ENCODE data around the gene PRDX6. TPM values are rescaled to one million over a fixed set of nuclear protein-coding genes. Genes with fewer than 3 reads are reported as not detected.
"Not testable (repeated sequence)": the region's sequence is repeated elsewhere in the genome, so short reads cannot be mapped to it uniquely, and the experiment has no call there.

PRDX6 gene
- total RNA-seq, 1 donor from 2014 or later: 224 TPM

DNA sequence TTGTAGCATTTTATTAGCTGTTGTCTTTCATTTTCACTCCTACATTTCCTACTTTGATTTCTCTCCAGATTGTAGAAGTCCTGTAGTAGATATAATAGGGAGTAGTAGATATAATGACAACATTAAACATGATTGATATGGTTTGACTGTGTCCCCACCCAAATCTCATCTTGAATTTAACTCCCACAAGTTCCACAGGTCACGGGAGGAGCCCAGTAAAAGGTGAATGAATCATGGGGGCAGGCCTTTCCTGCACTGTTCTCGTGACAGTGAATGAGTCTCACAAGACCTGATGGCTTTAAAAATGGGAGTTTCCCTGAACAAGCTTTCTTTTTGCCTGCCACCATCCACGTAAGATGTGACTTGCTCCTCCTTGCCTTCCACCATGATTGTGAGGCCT lies 7.5 kb upstream of the PRDX6 start:
- no peak for DNase-seq

DNA sequence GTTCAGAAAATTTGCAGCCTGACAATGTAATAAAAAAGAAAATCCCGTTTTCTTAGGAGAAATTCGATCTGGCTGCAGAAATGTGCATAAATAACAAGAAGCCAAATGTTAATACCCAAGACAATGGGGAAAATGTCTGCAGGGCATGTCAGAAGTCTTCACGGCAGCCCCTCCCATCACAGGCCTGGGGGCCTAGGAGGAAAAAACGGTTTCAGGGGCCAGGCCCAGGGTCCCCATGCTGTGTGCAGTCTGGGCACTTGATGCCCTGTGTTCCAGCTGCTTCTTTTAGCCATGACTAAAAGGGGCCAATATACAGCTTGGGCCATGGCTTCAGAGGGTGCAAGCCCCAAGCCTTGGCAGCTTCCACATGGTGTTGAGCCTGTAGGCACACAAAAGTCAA lies 6.5 kb upstream of the PRDX6 start:
- DNase-seq: no peak

DNA sequence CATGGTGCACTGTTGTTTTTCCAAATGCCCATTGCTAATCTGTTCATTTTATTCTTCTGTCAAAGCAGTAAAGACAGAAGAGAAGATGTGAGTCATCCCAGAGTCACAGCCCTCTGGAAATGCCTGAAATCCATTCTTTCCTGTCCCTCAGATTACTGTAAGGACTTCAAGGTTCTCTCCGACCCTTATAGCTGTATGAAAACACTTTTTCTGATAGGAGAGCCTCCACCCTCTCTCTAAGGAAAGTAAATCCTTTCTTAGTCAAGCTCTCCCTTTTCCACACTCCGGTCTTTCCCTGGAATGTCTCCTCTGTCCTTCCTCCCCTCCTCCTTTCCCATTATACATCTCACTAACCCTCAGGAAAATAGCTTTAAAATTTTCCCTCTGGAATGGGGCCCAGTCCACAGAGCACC lies 3.5 kb upstream of the PRDX6 start:
- DNase-seq: peak; percentile 77

DNA sequence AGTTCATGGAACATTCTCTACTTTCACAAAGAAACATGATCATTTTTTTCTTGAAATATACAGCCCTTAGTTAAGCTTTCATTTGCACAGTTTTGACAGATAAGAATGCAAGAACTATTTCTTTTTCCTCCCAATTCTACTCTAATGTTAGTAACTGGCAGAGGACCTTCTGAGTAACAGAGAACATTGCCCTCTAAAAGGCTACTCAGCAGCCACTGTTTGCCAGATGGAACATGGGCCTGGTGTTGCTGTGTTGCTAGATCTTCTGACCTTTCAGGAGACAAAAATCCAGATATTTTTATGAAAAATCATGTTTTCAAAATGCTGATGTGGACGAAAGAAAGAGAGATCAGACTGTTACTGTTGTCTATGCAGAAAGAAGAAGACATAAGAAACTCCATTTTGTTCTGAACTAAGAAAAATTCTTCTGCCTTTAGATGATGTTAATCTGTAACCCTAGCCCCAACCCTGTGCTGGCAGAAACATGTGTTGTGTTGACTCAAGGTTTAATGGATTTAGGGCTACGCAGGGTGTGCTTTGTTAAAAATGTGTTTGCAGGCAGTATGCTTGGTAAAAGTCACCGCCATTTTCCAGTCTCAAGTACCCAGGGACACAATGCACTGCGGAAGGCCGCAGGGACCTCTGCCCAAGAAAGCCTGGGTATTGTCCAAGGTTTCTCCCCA lies 2.9 kb upstream of the PRDX6 start:
- no peak for DNase-seq

DNA sequence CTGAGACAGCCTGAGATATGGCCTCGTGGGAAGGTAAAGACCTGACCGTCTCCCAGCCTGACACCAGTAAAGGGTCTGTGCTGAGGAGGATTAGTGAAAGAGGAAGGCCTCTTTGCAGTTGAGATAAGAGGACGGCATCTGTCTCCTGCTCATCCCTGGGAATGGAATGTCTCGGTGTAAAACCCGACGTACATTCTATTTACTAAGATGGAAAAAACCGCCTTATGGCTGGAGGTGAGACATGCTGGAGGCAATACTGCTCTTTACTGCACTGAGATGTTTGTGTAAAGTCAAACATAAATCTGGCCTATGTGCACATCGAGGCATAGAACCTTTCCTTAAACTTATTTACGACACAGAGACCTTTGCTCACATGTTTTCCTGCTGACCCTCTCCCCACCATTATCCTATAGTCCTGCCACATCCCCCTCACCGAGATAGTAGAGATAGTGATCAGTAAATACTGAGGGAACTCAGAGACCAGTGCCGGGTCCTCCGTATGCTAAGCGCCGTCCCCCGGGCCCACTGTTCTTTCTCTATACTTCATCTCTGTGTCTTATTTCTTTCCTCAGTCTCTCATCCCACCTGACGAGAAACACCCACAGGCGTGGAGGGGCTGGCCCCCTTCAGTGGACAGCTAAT lies 2.2 kb upstream of the PRDX6 start:
- not testable (repeated sequence) for DNase-seq

DNA sequence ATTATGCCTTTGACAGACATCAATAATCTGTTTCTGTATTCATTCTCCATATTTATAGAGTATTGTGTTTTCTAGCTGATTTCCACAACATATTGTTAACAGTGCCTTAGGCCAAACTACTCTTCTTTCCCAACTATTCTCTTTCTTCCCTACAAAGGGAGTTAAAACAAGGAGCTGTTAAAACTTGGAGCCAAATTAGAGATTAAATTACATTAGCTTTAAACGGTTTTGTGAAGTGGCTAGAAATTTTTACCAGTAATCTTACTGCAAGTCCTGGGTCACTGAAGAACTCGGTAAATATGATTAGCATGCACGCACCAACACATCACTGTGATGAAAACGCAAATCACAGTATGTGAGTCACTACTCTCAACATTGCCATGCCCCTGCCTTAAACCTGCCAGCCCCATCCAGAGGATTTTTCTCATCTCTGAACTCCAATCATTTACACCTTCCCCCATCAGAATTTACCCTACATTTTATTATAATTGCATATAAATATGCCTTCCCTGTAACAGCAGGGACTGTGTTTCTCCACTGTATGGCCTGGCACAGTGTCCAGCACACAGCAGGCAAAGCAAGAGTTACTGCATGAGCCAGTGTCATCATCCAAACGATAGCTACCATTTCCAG lies 1.5 kb upstream of the PRDX6 start:
- DNase-seq: peak; percentile 36

DNA sequence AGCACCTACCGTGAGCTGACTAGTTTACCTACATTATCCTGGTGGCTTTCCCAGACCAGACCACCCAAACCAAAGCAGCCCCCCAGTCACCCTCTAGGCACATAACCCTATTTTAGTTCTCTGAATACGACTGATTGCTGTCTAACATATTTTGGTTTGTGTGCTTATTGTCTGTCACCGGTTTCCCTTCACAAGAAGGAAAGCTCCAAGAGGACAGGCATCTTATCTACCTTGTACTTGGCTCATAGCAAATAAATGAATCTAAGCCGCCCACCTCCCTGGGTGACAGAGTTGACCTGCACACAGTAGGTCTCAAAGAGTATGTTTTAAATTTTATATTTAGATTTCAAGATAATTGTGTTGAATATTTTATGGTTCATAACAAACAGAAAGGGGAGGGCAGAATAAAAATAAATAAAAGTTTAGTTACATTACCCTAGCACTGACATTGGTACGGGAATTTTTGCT lies 904 bp upstream of the PRDX6 start:
- DNase-seq: peak; percentile 5

DNA sequence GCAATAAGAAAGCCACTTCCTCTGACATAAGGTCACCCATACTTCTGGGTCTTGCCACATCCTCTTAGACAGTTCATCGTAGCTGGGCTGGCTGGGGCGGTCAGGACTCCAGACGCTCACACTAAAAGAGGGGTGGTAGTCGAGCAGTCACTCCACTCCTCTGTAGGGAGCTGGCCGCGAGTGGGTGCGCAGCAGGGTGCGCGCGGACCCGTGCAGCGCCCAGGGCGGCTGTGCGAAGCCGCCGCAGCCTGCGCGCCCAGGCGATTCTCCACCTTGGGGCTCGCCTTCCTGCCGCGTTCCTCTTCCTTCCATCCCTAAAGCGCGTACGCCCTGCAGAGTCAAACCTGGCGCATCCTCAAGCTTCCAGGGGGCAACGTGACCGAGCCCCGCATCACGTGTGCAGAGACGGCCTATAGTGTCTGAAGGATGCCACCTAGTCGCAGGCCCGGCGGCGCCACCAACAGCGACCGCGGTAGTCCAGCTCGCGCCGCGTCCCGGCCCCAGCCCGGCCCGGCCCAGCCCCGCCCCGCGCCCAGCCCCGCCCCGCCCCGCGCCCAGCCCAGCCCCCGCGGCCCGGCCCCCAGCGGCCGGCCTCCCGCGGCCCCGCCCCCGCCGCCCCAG lies 360 bp upstream of the PRDX6 start:
- DNase-seq: peak; percentile 86

DNA sequence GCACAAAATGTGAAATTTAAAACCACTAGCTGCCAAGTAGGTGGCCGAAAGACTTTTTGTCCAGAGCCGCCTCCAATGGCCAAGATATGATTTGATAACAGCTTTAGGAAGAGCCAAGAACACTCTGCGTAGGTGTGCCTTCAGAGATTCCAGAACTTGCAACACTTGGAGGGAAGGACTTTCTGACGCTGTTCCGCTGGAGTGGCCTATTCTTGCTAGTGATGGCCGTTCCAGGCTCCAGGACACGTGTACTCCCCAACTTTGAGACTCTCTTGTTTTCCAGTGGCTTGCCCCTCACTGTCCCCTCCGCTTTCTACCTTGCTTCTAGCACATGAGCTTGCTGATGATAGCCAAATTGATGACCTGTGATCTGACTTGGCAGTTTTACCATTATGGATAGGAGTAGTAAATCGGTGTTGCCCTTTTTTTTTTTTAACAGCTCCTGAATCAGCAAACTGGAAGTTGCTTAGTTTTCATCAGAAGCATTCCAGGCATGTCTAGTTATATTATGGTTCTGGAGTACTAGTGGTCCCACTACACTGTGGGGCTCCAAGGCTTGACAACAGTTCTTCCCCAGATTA lies 1.0 kb downstream of the PRDX6 start:
- peak; percentile 73 for DNase-seq

DNA sequence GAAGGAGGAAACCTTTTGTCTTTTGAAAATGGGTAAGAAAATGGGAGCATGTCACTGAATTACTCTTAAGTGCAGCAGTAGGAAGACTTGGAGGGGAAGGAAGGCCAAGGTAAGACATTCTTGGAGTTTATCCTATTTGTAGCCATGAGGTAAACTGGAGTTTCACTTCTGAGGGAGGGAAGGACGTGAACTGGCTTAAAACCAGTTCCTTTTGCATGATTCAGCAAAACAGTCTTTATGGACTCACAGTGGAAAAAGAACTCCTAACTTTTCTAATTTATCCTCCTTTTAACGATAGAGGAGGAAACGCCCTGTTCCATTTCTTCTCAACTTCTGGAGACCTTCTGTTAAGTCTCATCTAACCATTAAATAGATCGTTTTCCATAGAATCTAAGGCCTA lies 2.5 kb downstream of the PRDX6 start:
- peak; percentile 5 for DNase-seq

DNA sequence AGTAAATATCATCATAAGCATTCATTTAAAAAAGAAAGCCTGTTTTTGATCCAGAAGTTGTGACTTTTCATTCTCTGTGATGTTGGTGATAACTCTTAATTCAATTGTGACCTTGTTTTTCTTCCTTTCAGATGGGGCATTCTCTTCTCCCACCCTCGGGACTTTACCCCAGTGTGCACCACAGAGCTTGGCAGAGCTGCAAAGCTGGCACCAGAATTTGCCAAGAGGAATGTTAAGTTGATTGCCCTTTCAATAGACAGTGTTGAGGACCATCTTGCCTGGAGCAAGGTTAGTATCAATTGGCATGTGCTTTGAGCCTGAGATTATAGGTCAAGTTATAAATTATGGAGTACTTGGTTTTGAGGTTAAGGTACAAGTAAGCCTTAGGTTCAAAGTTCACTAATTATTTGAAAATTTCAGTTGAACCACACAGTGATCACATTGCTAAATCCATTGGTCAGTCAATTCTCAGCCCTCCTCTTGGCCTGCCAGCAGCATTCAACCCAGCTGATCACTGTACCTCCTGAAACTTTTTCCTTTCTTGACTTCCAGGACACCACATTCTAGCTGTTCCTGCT lies 4.1 kb downstream of the PRDX6 start:
- no peak for DNase-seq

DNA sequence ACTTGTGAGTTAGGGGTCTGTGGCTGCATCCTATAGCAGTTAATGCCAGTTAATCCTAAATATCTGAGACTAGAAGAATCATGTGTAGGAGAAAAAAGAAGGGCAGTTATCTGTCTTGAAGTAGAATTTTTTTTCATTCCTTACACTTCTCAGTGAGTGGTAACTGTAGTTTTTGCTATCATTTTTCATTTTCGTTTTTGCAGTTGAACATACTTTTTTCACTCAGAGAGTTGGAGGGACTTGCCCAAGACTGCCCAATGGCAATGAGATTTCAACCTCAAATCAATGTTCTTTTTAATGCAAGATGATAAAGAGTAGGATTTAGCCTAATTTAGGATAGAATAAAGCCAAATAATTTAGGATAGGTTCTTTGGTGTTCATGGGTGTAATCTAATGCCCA lies 5.5 kb downstream of the PRDX6 start:
- no peak for DNase-seq

DNA sequence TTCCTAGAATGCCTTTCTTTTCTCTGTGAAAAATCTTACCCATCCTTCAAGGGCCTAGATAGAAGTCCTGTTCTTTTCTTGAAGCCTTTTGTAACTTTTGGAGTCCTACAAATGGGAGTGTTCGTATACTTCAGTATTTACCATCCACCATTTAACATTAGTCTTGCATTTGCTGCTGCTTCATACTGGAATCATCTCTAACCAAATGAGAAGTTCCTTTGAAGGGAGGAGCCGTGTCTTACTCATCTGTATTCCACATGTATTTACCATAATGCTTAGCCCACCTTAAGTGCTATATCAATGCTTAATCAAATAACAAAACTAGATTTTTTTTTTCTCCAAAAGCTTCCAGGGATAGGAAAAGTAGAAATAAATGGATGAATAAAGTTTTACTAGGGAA lies 7.1 kb downstream of the PRDX6 start:
- no peak for DNase-seq

DNA sequence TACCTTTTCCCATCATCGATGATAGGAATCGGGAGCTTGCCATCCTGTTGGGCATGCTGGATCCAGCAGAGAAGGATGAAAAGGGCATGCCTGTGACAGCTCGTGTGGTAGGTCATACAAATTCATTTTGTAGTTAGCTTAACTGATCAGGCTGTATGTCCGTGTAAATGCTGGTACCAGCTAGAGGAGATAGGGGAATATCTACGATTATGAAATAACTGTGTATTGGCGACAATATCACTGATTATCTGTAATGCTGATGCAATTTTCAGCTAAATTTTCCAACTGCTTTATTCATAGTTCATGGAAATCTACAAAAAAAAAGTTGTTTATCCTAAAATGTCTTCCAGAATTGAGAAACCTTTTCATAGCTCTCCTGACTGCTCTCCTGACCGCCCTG lies 8.3 kb downstream of the PRDX6 start:
- no peak for DNase-seq

DNA sequence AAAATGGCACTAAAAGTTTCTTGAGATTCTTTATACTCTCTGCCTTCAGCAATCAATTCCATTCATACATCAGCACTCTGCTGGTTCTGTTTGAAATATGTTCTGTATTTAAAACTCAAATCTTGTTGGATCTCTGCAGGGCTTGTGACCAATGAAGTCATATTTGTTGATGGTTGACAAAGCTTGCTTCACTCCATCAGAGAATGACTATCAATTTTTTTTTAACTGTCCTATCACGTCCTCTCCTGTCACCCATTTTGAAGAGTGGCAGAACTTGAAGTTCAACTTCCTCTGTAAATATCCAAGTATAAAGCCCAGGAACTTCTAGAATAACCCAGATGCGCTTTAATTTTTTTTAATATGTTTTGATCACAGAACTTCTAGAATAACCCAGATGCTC lies 10.9 kb downstream of the PRDX6 start:
- DNase-seq: no peak

DNA sequence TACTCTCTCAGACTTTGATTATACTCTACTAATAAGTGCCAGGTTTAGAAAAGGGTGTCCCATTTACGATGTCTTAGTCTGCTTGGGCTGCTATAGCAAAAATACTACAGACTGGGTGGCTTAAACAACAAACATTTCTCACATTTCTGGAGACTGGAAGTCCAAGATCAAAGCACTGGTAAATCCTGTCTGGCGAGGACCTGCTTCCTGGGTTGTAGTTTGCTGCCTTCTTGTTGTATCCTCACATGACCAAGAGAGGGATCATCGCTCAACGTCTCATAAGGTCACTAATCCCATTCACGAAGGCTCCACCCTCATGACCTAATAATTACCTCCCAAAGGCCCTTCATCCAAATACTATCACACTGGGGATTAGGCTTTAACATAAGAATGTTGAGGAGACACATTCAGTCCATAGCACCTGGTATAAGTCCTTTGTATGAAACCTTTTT lies 12.0 kb downstream of the PRDX6 start:
- peak; percentile 17 for DNase-seq

DNA sequence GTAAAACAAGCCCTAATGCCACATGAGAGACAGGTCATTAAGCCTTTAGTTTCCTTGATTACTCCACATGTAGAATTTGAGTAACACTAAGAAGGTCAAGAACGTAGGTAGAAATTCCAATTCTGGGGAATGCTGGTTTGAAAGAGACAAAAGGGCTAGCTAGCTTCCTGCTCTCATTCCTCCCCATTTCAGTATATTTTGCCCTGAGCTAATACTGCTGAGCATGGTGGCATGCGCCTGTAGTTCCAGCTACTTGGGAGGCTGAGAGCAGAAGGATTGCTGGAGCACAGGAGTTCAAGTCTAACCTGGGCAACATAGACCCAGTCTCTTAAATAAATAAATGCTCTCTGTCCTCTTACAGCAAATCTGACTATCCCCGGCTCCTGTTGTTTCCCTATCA lies 12.8 kb downstream of the PRDX6 start:
- DNase-seq: no peak

DNA sequence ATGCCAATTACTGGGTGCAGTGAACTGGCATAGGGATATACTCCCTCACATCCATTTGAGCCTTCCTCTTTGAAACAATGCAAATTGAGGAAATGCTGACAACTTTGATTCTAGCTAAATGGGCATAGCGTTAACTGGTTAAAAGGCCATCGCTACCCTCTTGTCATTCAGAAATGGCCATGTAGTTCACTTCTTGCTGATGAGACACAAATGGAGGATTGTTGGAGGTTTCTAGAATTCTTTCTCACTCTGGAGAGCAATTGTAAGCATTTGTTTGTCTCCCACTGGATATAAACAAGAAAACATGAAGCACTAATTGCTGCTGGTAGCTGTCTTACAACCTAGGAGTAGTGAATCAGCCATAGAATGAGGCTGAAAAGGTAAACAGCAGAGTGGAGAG lies 14.4 kb downstream of the PRDX6 start:
- DNase-seq: no peak

DNA sequence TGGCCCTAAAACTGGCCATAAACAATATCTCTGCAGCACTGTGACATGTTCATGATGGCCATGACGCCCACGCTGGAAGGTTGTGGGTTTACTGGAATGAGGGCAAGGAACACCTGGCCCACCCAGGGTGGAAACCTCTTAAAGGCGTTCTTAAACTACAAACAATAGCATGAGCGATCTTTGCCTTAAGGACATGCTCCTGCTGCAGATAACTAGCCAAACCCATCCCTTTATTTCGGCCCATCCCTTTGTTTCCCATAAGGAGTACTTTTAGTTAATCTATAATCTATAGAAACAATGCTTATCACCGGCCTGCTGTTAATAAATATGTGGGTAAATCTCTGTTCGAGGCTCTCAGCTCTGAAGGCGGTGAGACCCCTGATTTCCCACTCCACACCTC lies 16.0 kb downstream of the PRDX6 start:
- DNase-seq: not testable (repeated sequence)

DNA sequence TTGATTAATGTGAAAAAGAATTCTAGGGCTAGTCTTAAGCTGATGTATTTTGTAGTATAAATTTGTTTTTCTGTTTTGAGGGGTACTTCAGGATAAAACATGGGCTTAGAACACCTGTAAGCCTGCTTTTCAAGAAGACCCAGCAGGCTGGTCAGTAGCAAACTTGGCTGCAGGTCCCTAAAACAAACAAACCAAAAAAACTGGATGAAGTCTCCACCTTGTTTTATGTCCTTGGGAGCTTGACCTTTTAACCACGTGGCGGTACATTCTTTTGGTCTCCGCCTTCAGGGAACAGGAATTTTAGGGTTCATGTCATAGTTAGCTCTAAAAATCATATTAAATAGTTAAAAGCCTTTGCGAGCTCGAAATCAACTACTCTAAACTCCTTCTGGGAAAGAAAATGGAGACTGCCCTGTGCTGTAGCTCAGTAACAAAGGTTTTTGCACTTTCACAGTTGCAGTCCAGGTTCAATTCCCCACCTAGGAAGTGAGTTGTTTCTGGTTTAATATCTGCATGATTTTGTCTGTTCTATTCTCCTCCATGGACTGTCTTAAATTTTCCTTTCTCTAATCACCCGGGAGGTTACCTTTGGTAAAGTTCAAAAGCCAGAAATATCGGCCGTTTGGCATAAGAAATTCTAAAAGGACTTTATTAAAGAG lies 18.6 kb downstream of the PRDX6 start:
- no peak for DNase-seq

DNA sequence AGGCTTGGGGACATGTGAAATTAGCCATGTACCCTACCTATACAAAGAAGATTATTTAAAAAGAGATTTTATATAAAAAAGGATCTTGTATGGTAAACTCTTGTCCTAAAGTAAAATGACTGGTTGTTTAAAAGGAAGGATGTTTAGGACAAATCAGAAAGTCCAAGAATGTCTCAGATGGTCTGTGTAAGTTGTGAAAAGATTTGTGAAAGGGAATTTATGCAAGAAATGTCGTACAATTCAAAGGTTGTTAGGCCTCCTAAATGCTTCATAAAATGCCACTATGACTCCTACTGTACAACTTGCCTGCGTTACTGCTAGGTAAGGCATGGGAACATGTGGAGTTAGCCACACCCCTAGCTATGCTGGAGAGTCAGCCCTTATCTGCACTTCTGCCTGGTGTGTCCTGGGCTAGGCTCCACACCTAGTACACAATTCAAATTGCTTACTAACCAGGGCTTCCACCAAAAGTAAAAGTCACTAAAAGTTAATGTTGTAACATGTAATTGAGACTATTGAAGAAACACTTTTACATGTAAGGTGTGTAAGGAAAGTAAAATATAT lies 19.7 kb downstream of the PRDX6 start:
- no peak for DNase-seq

DNA sequence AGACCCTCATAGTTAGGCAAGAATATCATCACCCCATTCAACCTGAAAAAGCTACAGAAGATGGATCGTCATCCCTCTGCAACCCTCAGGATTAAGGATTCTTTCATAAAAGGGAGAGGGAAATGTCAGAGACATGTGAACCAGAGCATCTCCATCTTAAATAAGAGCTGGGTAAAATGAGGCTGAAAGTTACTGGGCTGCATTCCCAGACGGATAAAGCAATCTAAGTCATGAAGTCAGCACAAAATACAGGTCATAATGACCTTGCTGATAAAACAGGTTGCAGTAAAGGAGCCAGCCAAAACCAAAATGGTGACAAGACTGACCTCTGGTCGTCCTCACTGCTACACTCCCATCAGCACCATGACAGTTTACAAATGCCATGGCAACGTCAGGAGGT lies 22.6 kb downstream of the PRDX6 start:
- DNase-seq: no peak

All from dermis blood vessel endothelial cell (primary cell).